GM12878 (cell line): ENCODE data around the gene PRELID2. TPM values are rescaled to one million over a fixed set of nuclear protein-coding genes. Genes with fewer than 3 reads are reported as not detected.

ENCODE experiments used
- ATAC-seq: fragments of 200-7000 bp; cut with Tn5 transposase; 3 replicates; pipeline ENCODE4 v1.9.1; 2020; ENCODE audit warnings: mild to moderate bottlenecking, moderate library complexity
- BruUV-seq: library from RNA; stranded (reverse); fragments of 400-500 nt; replicated peaks from 2 replicates; lab custom pipeline; 2021; lab: Mats Ljungman, UMichigan
- CTCF ChIA-PET: fragments of 300-600 bp; sonication (Branson Sonifier 250); formaldehyde crosslinking; extraction: SDS; loops from one replicate; lab custom pipeline; 2021; ENCODE audit warnings: inconsistent platforms; lab: Yijun Ruan, JAX
- POLR2A ChIA-PET: fragments of 350-600 bp; formaldehyde crosslinking; extraction: SDS; loops from one replicate; lab custom pipeline; 2021; ENCODE audit warnings: inconsistent platforms; lab: Charles Lee
- RAD21 ChIA-PET: fragments of 300-600 bp; sonication (Branson Sonifier 250); formaldehyde crosslinking; loops from one replicate; lab custom pipeline; 2023; ENCODE audit warnings: antibody characterized with exemption; ENCODE audit not compliant: unreplicated experiment; lab: Charles Lee
- SMC1A ChIA-PET: fragments of 300-600 bp; sonication (Branson Sonifier 250); formaldehyde crosslinking; loops from one replicate; lab custom pipeline; 2023; ENCODE audit not compliant: unreplicated experiment, uncharacterized antibody; lab: Charles Lee
- DNase-seq: peaks from one replicate; pipeline ENCODE4 v3.0.0-alpha.2; 2011; ENCODE audit warnings: low read depth, low spot score
- FAIRE-seq: peaks from 3 replicates; lab custom pipeline; 2011; peaks lifted over from hg19 to GRCh38; lab: Jason Lieb, UNC
- H2AFZ ChIP-seq: 2 replicates; pipeline ENCODE4 v1.6.0; 2011; ENCODE audit warnings: low read depth, low read length, control low read depth; ENCODE audit not compliant: control insufficient read depth
- H3K27ac ChIP-seq: 2 replicates; pipeline ENCODE4 v1.5.1; 2011; ENCODE audit warnings: control low read depth; ENCODE audit not compliant: control insufficient read depth, insufficient read depth
- H3K27me3 ChIP-seq, 2 experiments: replicated peaks in 1 of 2; 2 replicates each; pipeline versions ENCODE4 v1.6.0 to v1.6.1; 2011; ENCODE audit warnings: low read length in 1 of 2; ENCODE audit not compliant: control insufficient read depth in 2 of 2, insufficient read depth in 2 of 2
- H3K36me3 ChIP-seq, 2 experiments: 2 replicates each; pipeline ENCODE4 v1.5.1; 2011; ENCODE audit warnings: low read length in 1 of 2; ENCODE audit not compliant: control insufficient read depth in 2 of 2, insufficient read depth in 2 of 2
- H3K4me1 ChIP-seq: 2 replicates; pipeline ENCODE4 v1.6.1; 2011; ENCODE audit warnings: mild to moderate bottlenecking, low read length, moderate library complexity, mixed read lengths; ENCODE audit not compliant: control insufficient read depth, insufficient read depth
- H3K4me2 ChIP-seq: 2 replicates; pipeline ENCODE4 v1.6.0; 2011; ENCODE audit warnings: control low read depth; ENCODE audit not compliant: control insufficient read depth, insufficient read depth
- H3K4me3 ChIP-seq: fragments of 200-600 bp; sonication (generic); 2 replicates; pipeline ENCODE4 v1.5.1; 2016
- H3K79me2 ChIP-seq: 2 replicates; pipeline ENCODE4 v1.6.0; 2011; ENCODE audit warnings: low read length; ENCODE audit not compliant: control insufficient read depth, insufficient read depth
- H3K9ac ChIP-seq: 2 replicates; pipeline ENCODE4 v1.8.0; 2011; ENCODE audit warnings: low read length, control low read depth, mixed read lengths; ENCODE audit not compliant: control insufficient read depth, insufficient read depth
- H3K9me3 ChIP-seq: replicated peaks from 3 replicates; pipeline ENCODE4 v1.5.1; 2011; ENCODE audit warnings: mild to moderate bottlenecking, low read length; ENCODE audit not compliant: control insufficient read depth, insufficient read depth
- H4K20me1 ChIP-seq: 2 replicates; pipeline ENCODE4 v1.6.0; 2011; ENCODE audit not compliant: control insufficient read depth, insufficient read depth
- ATF3 ChIP-seq: IDR thresholded peaks from 2 replicates; pipeline ENCODE4 v1.6.1; 2011; ENCODE audit warnings: low read depth, mild to moderate bottlenecking, low read length, moderate library complexity, borderline replicate concordance; ENCODE audit errors: extremely low read depth
- BACH1 ChIP-seq: fragments of 450-650 bp; IDR thresholded peaks from 2 replicates; pipeline ENCODE4 v1.6.1; 2017; ENCODE audit warnings: mild to moderate bottlenecking, borderline replicate concordance
- BRCA1 ChIP-seq: IDR thresholded peaks from 2 replicates; pipeline ENCODE4 v1.6.1; 2011; ENCODE audit warnings: low read depth, low read length, improper control_type of control experiment
- CHD2 ChIP-seq: IDR thresholded peaks from 2 replicates; pipeline ENCODE4 v1.6.1; 2011; ENCODE audit warnings: low read depth, low read length, improper control_type of control experiment, borderline replicate concordance
- E2F4 ChIP-seq: IDR thresholded peaks from 2 replicates; pipeline ENCODE4 v1.6.1; 2012; ENCODE audit warnings: low read depth, low read length, improper control_type of control experiment
- ETV6 ChIP-seq, 2 experiments: fragments of 450-650 bp in 1 of 2; IDR thresholded peaks in 1 of 2; conservative IDR thresholded peaks in 1 of 2; 2 replicates each; pipeline ENCODE4 v1.6.1; 2014; ENCODE audit warnings: antibody characterized with exemption in 1 of 2, borderline replicate concordance in 1 of 2, low read depth in 1 of 2, mild to moderate bottlenecking in 1 of 2, moderate library complexity in 1 of 2
- EZH2 ChIP-seq: IDR thresholded peaks from 2 replicates; pipeline ENCODE4 v1.6.1; 2012; ENCODE audit warnings: low read depth, mild to moderate bottlenecking, control low read depth, inconsistent platforms, low read length, borderline replicate concordance; ENCODE audit not compliant: control insufficient read depth
- GATAD2B ChIP-seq: fragments of 450-650 bp; conservative IDR thresholded peaks from 2 replicates; pipeline ENCODE4 v1.6.1; 2017; ENCODE audit warnings: low read depth, mild to moderate bottlenecking, moderate library complexity
- HSF1 ChIP-seq: fragments of 150-350 bp; IDR thresholded peaks from 2 replicates; pipeline ENCODE4 v1.6.1; 2014; ENCODE audit warnings: mild to moderate bottlenecking, low read depth, low read length
- NR2F1 ChIP-seq: fragments of 450-650 bp; conservative IDR thresholded peaks from 2 replicates; pipeline ENCODE4 v1.6.1; 2017; ENCODE audit warnings: mild to moderate bottlenecking
- NRF1 ChIP-seq: conservative IDR thresholded peaks from 2 replicates; pipeline ENCODE4 v1.6.1; 2011; ENCODE audit warnings: mild to moderate bottlenecking, low read depth, low read length, improper control_type of control experiment
- PKNOX1 ChIP-seq: fragments of 450-650 bp; IDR thresholded peaks from 2 replicates; pipeline ENCODE4 v1.6.1; 2016; ENCODE audit warnings: mild to moderate bottlenecking
- RAD51 ChIP-seq: fragments of 450-650 bp; IDR thresholded peaks from 2 replicates; pipeline ENCODE4 v1.6.1; 2016; ENCODE audit warnings: moderate library complexity, mild to moderate bottlenecking, inconsistent platforms
- TAF1 ChIP-seq: IDR thresholded peaks from 2 replicates; pipeline ENCODE4 v1.6.1; 2011; ENCODE audit warnings: mild to moderate bottlenecking, low read depth, low read length, borderline replicate concordance
- TARDBP ChIP-seq: IDR thresholded peaks from 2 replicates; pipeline ENCODE4 v1.6.1; 2016; ENCODE audit warnings: borderline replicate concordance
- TCF7 ChIP-seq: IDR thresholded peaks from 2 replicates; pipeline ENCODE4 v1.6.1; 2014; ENCODE audit warnings: antibody characterized with exemption, borderline replicate concordance
- ZBED1 ChIP-seq: IDR thresholded peaks from 2 replicates; pipeline ENCODE4 v1.6.1; 2016; ENCODE audit warnings: borderline replicate concordance
- ZNF217 ChIP-seq: fragments of 450-650 bp; IDR thresholded peaks from 2 replicates; pipeline ENCODE4 v1.6.1; 2017; ENCODE audit warnings: antibody characterized with exemption, mild to moderate bottlenecking
- ZNF274 ChIP-seq: IDR thresholded peaks from one replicate; pipeline ENCODE4 v1.8.0; 2011; ENCODE audit not compliant: insufficient read length, insufficient read depth
- WGBS: methylation state at CpG from one replicate; pipeline ENCODE4 v1.1.6; 2016; ENCODE audit warnings: low lambda C conversion rate; ENCODE audit not compliant: insufficient replicate concordance, insufficient coverage; ENCODE audit errors: missing lambda C conversion rate; 5-methylcytosine and 5-hydroxymethylcytosine counted together
- in situ Hi-C: fragments of 300-500 bp; cut with MboI; formaldehyde crosslinking; loops from 9 replicates; pipeline ENCODE4 v1.14.3; 2018; ENCODE audit warnings: mixed read lengths
- intact Hi-C: fragments of 100-400 bp; cut with micrococcal nuclease; formaldehyde crosslinking; loops from one replicate; pipeline ENCODE4 v1.14.2; 2022; ENCODE audit not compliant: unreplicated experiment
- polyA plus RNA-seq, 11 experiments: library from polyadenylated mRNA; depleted of rRNA in 4 of 11; unstranded in 6 of 11; stranded (reverse) in 5 of 11; fragments of >200 nt; fragmentation: Nextera tagmentation in 4 of 11; fragmentation: Illumina TruSeq in 1 of 11; extraction: Ambion mirVana in 4 of 11; extraction: Trizol in 1 of 11; gene quantifications; 1 replicate in 1 of 11; 2 replicates in 10 of 11; pipeline versions ENCODE4 v1.2.1 to v1.2.3, GENCODE V29; 2011 to 2016; ENCODE audit warnings: inconsistent platforms in 2 of 11, missing spikeins in 2 of 11, low read depth in 1 of 11
- total RNA-seq, 4 experiments: library from RNA; depleted of rRNA in 3 of 4; stranded (reverse); fragments of >200 nt in 3 of 4; fragmentation: Illumina TruSeq in 1 of 4; extraction: Trizol in 1 of 4; gene quantifications; 2 replicates each; pipeline versions ENCODE4 v1.2.1 to v1.2.3, GENCODE V29; 2013 to 2021

The PRELID2 gene
- total and polyA plus RNA-seq, 10 of the 15 experiments (the other 5 are each of a cell fraction or from before 2014, with no cell fraction given): 0.07 to 0.31 (median 0.13) TPM; not detected in 5

- no peak overlapping the region for H2AFZ ChIP-seq
- no peak for TF ChIP-seq BRCA1
- no peak for TF ChIP-seq E2F4
- no peak for TF ChIP-seq RAD51
- no peak for TF ChIP-seq BACH1
- TF ChIP-seq PKNOX1: no peak
- TF ChIP-seq HSF1: no peak
- TF ChIP-seq NRF1: no peak
- TF ChIP-seq NR2F1: no peak
- no peak for TF ChIP-seq TCF7
- TF ChIP-seq ZBED1: no peak
- no peak for TF ChIP-seq TAF1
- TF ChIP-seq TARDBP: no peak
- TF ChIP-seq ETV6 (conservative IDR thresholded peaks at IDR 0.05 in 1 of 2, IDR thresholded peaks at IDR 0.05 in 1 of 2; ENCODE audit: borderline replicate concordance in 1 of 2, low read depth in 1 of 2): no peak
- TF ChIP-seq ZNF274: no peak
- no peak for TF ChIP-seq ZNF217
- no peak for TF ChIP-seq GATAD2B
- TF ChIP-seq CHD2: no peak
- TF ChIP-seq ATF3: no peak
- TF ChIP-seq EZH2: no peak
- WGBS: 29% methylated on average over 4 of the region's 4 CpGs
Observed at GRCh38 chr5:145855763-145856267, 20.7 kb upstream of the PRELID2 start.

More at GRCh38 chr5:145855763-145856267, 20.7 kb upstream of the PRELID2 start:
- H3K36me3 ChIP-seq: no peaks in the 10 kb centered on the region
- ChIA-PET RAD21 (no interaction called here), SMC1A (interaction anchor here (0.6 kb wide), 2 partner anchors 388 to 537 kb away, joined by 3 read pairs; no protein-coding TSS in a partner anchor), POLR2A (no interaction called here), CTCF (no interaction called here)
- H3K27ac ChIP-seq: no peak overlapping the region
- no peak overlapping the region for H3K9ac ChIP-seq
- H4K20me1 ChIP-seq: no peaks in the 10 kb centered on the region
- FAIRE-seq (no peak), ATAC-seq (no peak), DNase-seq (no peak)
- H3K79me2 ChIP-seq: no peaks in the 10 kb centered on the region
- no peaks in the 10 kb centered on the region for H3K27me3 ChIP-seq
- in situ Hi-C loops: no loop called here
- intact Hi-C loops: no loop called here
- H3K4me1 ChIP-seq: no peaks in the 10 kb centered on the region
- BruUV-seq: no TSS peak
- no peak overlapping the region for H3K4me2 ChIP-seq
- H3K4me3 ChIP-seq: no peak overlapping the region
- H3K9me3 ChIP-seq: no peaks in the 10 kb centered on the region
